Erythroblast (primary cell): ENCODE measurements around the gene DNAI7.

Experiments
- GATA1 ChIP-seq: IDR thresholded peaks from 2 replicates; pipeline ENCODE4 v1.6.1; 2011; ENCODE audit warnings: low read depth, mild to moderate bottlenecking, control low read depth, low read length, moderate library complexity
- POLR2A ChIP-seq: IDR thresholded peaks from 2 replicates; pipeline ENCODE4 v1.6.1; 2011; ENCODE audit warnings: mild to moderate bottlenecking, low read length

GRCh38 chr12:25063873-25064628, 130.9 kb downstream of the DNAI7 start:
- TF ChIP-seq POLR2A (no peak), GATA1 (no peak)
